ENCODE data around the gene PRXL2B.

Gene PRXL2B

GRCh38 chr1:2586154-2587070 is at the start of gene PRXL2B:
Gene PRXL2B (plus strand): TSS chr1:2586777. CDS start chr1:2586886, 109 bp downstream.
- H3K4me3 ChIP-seq (ENCODE audit: low read length), result peak within 1 kb of the TSS; percentile 74
- DNase-seq (ENCODE audit: low read depth), result peak; percentile 100
- no peak for TF ChIP-seq CTCF (IDR thresholded peaks at IDR 0.05; ENCODE audit: insufficient read depth, low read depth, low read length, missing control alignments)

GRCh38 chr1:2537784-2538115 is 48.8 kb upstream of the PRXL2B start:
- TF ChIP-seq CTCF (IDR thresholded peaks at IDR 0.05; ENCODE audit: insufficient read depth, low read depth, low read length, missing control alignments), result no peak
- no peak for DNase-seq (ENCODE audit: low read depth)
- H3K4me3 ChIP-seq (ENCODE audit: low read length), result no peak overlapping the region

GRCh38 chr1:2538376-2538775 is 48.2 kb upstream of the PRXL2B start:
- DNase-seq (ENCODE audit: low read depth), result no peak
- TF ChIP-seq CTCF (IDR thresholded peaks at IDR 0.05; ENCODE audit: insufficient read depth, low read depth, low read length, missing control alignments), result no peak
- H3K4me3 ChIP-seq (ENCODE audit: low read length), result no peak overlapping the region

- no peak for TF ChIP-seq CTCF (IDR thresholded peaks at IDR 0.05; ENCODE audit: insufficient read depth, low read depth, low read length, missing control alignments)
- H3K4me3 ChIP-seq (ENCODE audit: low read length), result no peak overlapping the region
- DNase-seq (ENCODE audit: low read depth), result no peak
Measured at GRCh38 chr1:2538872-2539271, 47.7 kb upstream of the PRXL2B start.

GRCh38 chr1:2539312-2539907 is 47.2 kb upstream of the PRXL2B start:
- no peak for DNase-seq (ENCODE audit: low read depth)
- no peak overlapping the region for H3K4me3 ChIP-seq (ENCODE audit: low read length)
- peak; percentile 26 for TF ChIP-seq CTCF (IDR thresholded peaks at IDR 0.05; ENCODE audit: insufficient read depth, low read depth, low read length, missing control alignments)

GRCh38 chr1:2540816-2541492 is 45.6 kb upstream of the PRXL2B start:
- H3K4me3 ChIP-seq (ENCODE audit: low read length), result no peak overlapping the region
- no peak for TF ChIP-seq CTCF (IDR thresholded peaks at IDR 0.05; ENCODE audit: insufficient read depth, low read depth, low read length, missing control alignments)
- no peak for DNase-seq (ENCODE audit: low read depth)
